ENCODE measurements around the gene CD8B2.

The CD8B2 gene

DNA sequence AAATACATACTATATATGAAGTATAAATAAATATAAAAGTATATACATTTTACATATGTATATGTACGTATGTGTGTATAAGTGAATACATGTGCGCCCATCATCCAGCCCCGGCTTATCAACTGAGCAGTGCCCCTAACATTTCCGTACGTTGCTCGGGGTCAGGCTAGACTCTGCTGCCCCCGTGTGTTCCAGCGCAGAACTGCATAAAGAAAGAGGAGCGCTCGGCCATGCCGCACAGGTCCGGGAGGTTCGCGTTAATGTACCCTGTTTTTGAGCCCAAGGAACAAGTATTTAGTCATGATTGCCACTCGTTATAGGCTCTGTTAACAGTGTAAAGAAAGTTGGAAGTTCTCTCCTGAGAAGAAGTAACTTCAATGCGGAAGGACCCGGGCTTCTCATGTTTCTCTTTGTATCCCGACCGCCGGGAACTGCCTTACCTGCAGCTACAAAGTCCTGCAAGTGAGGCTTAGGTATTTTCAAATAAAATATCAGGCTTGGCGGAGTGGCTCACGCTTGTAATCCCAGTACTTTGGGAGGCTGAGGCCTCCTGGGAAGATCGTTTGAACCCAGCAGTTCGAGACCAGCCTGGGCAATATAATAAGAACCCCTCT, 55.7 kb downstream of the CD8B2 start:
- TF ChIP-seq, protein P1, sequence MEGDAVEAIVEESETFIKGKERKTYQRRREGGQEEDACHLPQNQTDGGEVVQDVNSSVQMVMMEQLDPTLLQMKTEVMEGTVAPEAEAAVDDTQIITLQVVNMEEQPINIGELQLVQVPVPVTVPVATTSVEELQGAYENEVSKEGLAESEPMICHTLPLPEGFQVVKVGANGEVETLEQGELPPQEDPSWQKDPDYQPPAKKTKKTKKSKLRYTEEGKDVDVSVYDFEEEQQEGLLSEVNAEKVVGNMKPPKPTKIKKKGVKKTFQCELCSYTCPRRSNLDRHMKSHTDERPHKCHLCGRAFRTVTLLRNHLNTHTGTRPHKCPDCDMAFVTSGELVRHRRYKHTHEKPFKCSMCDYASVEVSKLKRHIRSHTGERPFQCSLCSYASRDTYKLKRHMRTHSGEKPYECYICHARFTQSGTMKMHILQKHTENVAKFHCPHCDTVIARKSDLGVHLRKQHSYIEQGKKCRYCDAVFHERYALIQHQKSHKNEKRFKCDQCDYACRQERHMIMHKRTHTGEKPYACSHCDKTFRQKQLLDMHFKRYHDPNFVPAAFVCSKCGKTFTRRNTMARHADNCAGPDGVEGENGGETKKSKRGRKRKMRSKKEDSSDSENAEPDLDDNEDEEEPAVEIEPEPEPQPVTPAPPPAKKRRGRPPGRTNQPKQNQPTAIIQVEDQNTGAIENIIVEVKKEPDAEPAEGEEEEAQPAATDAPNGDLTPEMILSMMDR (IDR thresholded peaks at IDR 0.05; ENCODE audit: low read depth, low read length, missing control alignments): peak; percentile 92
- peak; percentile 16 for DNase-seq (ENCODE audit: low read depth)
- H3K4me3 ChIP-seq (ENCODE audit: low read depth, low read length): no peak overlapping the region
- in situ Hi-C loops (cut with HindIII; ENCODE audit: low sequenced_read_pairs): no loop called here

DNA sequence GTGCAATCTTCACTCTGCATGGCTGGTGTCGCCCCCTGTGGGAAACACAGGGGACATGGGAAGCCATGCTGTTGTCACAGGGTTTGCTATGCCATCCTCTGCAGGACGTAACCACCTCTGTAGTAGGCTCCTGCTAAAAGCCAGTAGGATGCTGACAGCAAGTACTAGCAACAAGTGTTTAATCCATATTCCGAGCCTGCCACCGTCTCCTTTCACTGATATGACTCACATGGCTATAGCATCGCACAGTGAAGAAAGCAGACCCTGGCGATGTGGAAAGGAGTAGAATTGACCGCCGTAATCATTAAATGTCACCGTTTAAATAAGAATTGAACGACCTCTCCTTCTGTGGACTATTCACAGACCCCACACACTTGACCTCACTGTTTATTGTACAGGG, 57.8 kb downstream of the CD8B2 start:
- in situ Hi-C loops (cut with HindIII; ENCODE audit: low sequenced_read_pairs): no loop called here
- TF ChIP-seq, protein P1 (IDR thresholded peaks at IDR 0.05; ENCODE audit: low read depth, low read length, missing control alignments): no peak
- no peak for DNase-seq (ENCODE audit: low read depth)
- H3K4me3 ChIP-seq (ENCODE audit: low read depth, low read length): no peak overlapping the region

DNA sequence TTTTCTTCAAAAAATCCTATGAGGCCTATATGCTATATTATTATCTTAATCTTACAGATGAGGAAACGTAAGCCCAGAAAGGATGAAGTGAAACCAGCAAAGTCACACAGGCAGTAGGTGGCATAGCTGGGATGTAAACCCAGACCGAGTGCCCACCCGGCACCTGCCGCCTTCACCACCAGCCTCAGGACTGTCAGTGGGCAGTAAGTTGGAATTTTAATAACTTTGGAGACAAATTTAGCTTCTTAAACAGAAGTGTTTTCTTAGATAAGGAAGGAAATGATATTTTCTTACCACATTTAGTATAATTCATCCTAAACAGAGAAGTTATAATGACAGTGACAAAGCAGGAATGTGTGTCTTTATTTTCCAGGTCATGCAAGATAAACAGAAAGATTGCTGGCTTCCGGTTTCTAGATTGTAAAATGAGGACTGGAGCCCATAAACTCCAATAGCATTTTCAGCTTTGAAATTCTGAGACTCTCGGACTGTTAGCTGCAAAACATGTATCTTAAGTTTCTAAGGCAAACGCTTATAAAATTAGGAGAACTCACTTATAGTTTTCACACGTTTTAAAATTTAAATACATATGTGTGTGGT, 59.3 kb downstream of the CD8B2 start:
- TF ChIP-seq, protein P1 (IDR thresholded peaks at IDR 0.05; ENCODE audit: low read depth, low read length, missing control alignments): no peak
- H3K4me3 ChIP-seq (ENCODE audit: low read depth, low read length): no peak overlapping the region
- in situ Hi-C loops (cut with HindIII; ENCODE audit: low sequenced_read_pairs): no loop called here

DNA sequence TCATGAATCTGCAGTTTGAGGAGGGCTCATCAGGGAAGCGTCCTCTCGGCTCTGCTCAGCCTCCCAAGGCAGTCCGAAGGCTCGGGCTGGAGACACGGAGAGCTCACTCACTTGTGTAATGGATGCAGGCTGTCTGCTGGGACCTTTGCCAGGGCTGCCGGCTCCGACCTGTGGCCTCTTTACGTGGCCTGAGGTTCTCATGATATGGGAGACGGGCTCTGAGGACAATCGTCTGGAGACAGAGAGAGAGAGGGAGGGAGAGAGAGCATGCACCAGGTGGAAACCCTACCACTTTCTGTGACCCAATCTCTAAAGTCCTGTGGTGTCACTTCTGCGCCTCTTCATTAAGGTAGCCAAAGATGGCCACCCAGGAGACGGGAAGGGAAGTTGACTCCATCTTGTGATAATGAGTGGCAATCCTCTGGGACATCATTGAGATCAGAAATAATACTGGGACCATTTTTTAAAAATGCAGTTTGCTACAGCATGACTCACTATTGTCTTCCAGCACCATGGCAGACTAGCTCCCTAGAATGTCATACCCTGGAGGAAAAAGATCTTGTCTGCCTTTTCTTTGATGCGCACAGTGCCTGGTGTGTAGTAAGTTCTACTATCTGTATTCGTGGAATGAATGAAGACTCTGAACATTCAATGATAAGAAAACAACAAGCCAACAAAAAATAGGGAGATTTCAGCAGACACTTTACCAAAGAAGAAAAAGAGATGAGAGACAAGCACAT, 60.2 kb downstream of the CD8B2 start:
- TF ChIP-seq, protein P1 (IDR thresholded peaks at IDR 0.05; ENCODE audit: low read depth, low read length, missing control alignments): no peak
- no peak for DNase-seq (ENCODE audit: low read depth)

More for the DNA sequence above, 59.3 kb downstream of the CD8B2 start:
- DNase-seq (ENCODE audit: low read depth): no peak

DNA sequence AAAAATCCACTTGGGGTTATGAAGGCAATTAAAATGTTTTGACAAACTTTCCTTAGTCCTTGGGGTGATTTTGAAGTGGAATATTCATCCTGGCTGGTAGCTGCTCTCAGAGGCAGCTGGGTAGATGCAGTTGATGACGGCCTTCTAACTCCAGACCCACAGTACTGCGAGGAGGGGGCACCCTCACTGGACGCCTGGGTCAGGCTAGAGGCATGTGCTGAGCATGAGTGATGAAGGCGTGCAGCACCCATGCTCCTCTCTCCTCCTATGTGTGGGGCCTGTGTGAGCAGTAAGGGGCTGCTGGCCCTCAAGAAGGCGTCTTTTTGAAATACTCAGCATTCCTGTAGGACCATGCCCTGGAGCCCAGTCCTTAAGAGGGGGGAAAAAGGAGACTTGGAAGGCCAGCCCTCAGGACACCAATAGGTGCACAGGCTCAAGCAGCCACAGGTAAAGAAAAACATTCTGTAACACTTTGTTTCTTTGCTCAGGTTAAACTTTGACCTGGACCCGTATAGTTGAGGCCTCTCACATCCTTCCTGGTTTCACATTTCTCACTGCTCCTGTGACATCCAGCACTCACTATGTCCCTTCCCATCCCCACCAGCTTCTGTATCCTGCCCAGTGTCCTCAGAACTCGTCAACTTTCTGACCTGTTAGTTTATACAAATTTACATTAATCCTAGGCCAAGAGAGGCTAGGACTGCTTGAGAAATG, 64.4 kb downstream of the CD8B2 start:
- TF ChIP-seq, protein P1 (IDR thresholded peaks at IDR 0.05; ENCODE audit: low read depth, low read length, missing control alignments): no peak
- no peak overlapping the region for H3K4me3 ChIP-seq (ENCODE audit: low read depth, low read length)
- in situ Hi-C loops (cut with HindIII; ENCODE audit: low sequenced_read_pairs): no loop called here
- no peak for DNase-seq (ENCODE audit: low read depth)

More for the DNA sequence above, 60.2 kb downstream of the CD8B2 start:
- H3K4me3 ChIP-seq (ENCODE audit: low read depth, low read length): no peak overlapping the region
- in situ Hi-C loops (cut with HindIII; ENCODE audit: low sequenced_read_pairs): no loop called here

DNA sequence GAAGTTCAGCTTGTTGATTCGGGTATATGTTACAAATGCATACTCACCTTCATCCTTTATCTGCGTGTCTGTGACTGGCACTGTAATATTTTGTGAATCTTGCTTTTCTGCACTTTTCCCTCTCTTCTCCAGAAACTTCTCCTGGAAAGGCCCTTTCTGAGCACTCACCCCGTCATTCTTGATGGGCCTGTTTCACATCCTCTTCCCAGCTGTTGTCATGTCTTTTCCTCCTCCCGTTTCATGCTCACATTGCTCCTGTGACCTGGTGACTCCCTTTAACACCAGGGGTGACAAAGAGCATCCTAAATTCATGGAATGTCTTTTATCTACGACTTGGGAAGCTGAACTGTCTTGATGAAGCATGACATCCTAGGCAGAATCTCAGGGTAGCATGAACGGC, 65.8 kb downstream of the CD8B2 start:
- DNase-seq (ENCODE audit: low read depth): no peak
- TF ChIP-seq, protein P1 (IDR thresholded peaks at IDR 0.05; ENCODE audit: low read depth, low read length, missing control alignments): no peak
- in situ Hi-C loops (cut with HindIII; ENCODE audit: low sequenced_read_pairs): no loop called here
- no peak overlapping the region for H3K4me3 ChIP-seq (ENCODE audit: low read depth, low read length)
